ENCODE data around the gene STN1. TPM values are rescaled to one million over a fixed set of nuclear protein-coding genes. Genes with fewer than 3 reads are reported as not detected.

The STN1 gene
- total and polyA plus RNA-seq, 2 experiments from 2014 or later: 20.5 to 20.8 TPM

DNA sequence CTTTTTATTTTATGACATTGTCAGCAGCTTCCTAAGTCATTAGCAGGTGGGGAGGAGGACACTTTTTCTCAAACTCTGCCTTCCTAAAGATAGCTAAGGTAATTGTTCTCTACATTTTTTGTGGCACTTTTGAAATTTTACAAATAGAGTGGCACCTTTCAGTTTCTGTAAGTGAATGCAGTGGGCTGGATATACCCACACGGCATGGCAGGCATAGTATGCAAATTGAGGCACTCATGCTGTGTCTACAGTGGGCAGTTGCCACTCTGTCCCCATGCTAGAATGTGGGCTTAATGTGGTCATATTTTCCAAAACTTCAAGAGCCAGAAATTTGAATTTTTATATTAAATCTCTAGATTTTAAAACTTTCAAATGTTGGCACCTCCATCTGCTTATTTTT lies 49.8 kb downstream of the STN1 start:
- Histone ChIP-seq H3K9me3 (ENCODE audit: low read depth) (no peaks in the 10 kb centered on the region), H2AFZ (no peak overlapping the region), H3F3A (ENCODE audit: insufficient read depth) (peaks cover 24% of the 10 kb centered on the region), H3K36me3 (ENCODE audit: low read depth) (no peaks in the 10 kb centered on the region), H3K27me3 (replicated peaks; ENCODE audit: insufficient read depth) (no peaks in the 10 kb centered on the region), H3K27ac (no peak overlapping the region), H4K20me1 (ENCODE audit: insufficient read depth) (no peaks in the 10 kb centered on the region), H3K4me2 (ENCODE audit: unreplicated experiment) (no peak overlapping the region), H3K4me3 (no peak overlapping the region), H3K79me2 (ENCODE audit: insufficient read depth) (no peaks in the 10 kb centered on the region), H3K4me1 (ENCODE audit: insufficient read depth) (peaks cover 22% of the 10 kb centered on the region), H3K9me2 (ENCODE audit: insufficient read depth) (no peaks in the 10 kb centered on the region), H3K9ac (no peak overlapping the region)
- TF ChIP-seq EZH2phosphoT487 (IDR thresholded peaks at IDR 0.05; ENCODE audit: insufficient read depth, low read depth) (no peak), EZH2 (IDR thresholded peaks at IDR 0.05; ENCODE audit: insufficient read depth, poor library complexity, severe bottlenecking) (no peak)
- no peak for DNase-seq
- 92 to 100% methylated on average over 1 of the region's 1 CpG for WGBS, 2 experiments (ENCODE audit: low coverage in 1 of 2, low lambda C conversion rate in 2 of 2, missing lambda C conversion rate in 2 of 2)
- in situ Hi-C loops (cut with MboI): no loop called here

DNA sequence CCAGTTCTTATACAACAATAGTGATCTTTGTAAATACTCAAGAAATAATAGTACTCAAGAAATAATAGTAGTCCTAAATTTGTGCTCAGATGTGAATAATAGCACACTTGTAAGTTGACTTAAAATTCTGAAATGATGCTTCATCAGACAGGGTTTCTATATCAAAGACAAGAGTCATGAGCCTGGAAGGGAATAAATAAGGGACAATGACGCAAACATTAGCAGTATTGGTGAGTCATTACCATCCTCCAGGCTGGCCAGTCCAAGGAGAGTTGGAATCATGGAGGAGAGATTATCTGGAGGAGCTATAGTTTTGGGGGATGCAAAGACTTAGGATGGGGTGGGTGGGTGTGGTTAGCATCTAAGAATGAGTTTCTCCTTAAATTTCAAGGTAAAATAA lies 56.5 kb downstream of the STN1 start:
- in situ Hi-C loops (cut with MboI): loop anchor here (5.0 kb wide), 1 partner anchor 149 kb away; no protein-coding TSS in a partner anchor
- DNase-seq: peak; percentile 90
- H3K4me3 ChIP-seq: no peak overlapping the region

DNA sequence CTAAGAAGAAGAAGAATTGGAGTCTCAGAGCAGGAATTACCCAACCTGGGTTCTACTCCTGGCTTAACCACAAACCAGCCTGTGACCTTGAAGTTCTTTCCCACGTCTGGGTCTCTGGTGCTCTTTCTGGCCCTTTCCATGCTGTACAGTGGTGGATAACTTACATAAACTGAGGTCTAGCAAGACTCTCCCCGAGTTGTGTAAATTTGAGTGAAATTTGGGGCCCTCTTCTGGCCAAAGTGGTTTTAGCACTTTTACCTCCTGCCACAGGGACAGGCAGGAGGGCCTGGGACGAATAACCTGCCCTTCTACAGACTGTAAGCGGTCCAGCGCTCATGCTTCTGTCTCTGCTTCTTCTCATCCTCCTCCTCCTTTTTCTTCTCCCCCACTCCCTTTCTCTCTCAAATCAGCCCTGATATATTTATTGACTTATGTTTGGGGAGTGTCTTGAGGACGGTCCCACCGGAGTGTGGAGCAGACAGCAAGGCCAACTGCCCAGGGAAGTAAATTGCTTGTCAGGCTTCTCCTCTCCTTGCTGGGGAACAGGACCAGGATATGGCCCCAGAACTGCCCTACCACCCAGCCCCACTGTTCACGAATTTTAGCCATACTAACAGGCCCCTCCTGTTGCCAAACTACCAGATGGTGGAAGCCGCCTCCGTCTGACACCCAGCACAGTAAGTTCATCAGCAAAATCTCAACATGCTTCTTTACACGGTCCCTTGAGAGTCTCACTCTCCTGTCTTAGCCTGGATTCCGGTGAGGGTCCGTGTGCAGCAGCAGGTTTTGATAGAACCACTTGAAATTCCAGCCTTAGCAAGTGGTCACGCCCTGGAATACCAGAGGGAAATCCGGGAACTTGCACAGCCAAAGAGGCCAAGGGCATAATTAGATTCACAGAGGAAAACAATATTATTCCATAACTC lies 58.6 kb downstream of the STN1 start:
- no peaks in the 10 kb centered on the region for H3K36me3 ChIP-seq (ENCODE audit: low read depth)
- H3K27me3 ChIP-seq (replicated peaks; ENCODE audit: insufficient read depth): no peaks in the 10 kb centered on the region
- no peak overlapping the region for H3K9ac ChIP-seq
- 41 to 45% methylated on average over 15 of the region's 15 CpGs for WGBS, 2 experiments (ENCODE audit: low coverage in 1 of 2, low lambda C conversion rate in 2 of 2, missing lambda C conversion rate in 2 of 2)
- peaks cover 6% of the 10 kb centered on the region; the same call in 1 of the 2 replicates for H3K79me2 ChIP-seq (ENCODE audit: insufficient read depth)
- no peak overlapping the region for H3K27ac ChIP-seq
- in situ Hi-C loops (cut with MboI): loop anchor here (5.0 kb wide), 1 partner anchor 147 kb away; no protein-coding TSS in a partner anchor
- H3K4me2 ChIP-seq (ENCODE audit: unreplicated experiment): no peak overlapping the region
- peaks cover 6% of the 10 kb centered on the region; the same call in 1 of the 2 replicates for H3K4me1 ChIP-seq (ENCODE audit: insufficient read depth)
- no peaks in the 10 kb centered on the region for H3K9me3 ChIP-seq (ENCODE audit: low read depth)
- DNase-seq: peak; percentile 71
- no peaks in the 10 kb centered on the region for H3K9me2 ChIP-seq (ENCODE audit: insufficient read depth)
- peaks cover 4% of the 10 kb centered on the region; the same call in 1 of the 2 replicates for H3F3A ChIP-seq (ENCODE audit: insufficient read depth)
- no peak overlapping the region for H2AFZ ChIP-seq
- TF ChIP-seq EZH2phosphoT487 (IDR thresholded peaks at IDR 0.05; ENCODE audit: insufficient read depth, low read depth): no peak
- no peak for TF ChIP-seq EZH2 (IDR thresholded peaks at IDR 0.05; ENCODE audit: insufficient read depth, poor library complexity, severe bottlenecking)
- H3K4me3 ChIP-seq: no peak overlapping the region
- no peaks in the 10 kb centered on the region for H4K20me1 ChIP-seq (ENCODE audit: insufficient read depth)

More for the DNA sequence above, 56.5 kb downstream of the STN1 start:
- WGBS, 2 experiments (ENCODE audit: low coverage in 1 of 2, low lambda C conversion rate in 2 of 2, missing lambda C conversion rate in 2 of 2): 35 to 41% methylated on average over 1 of the region's 1 CpG
- Histone ChIP-seq H3K4me2 (ENCODE audit: unreplicated experiment) (no peak overlapping the region), H4K20me1 (ENCODE audit: insufficient read depth) (no peaks in the 10 kb centered on the region), H2AFZ (no peak overlapping the region), H3K9me2 (ENCODE audit: insufficient read depth) (no peaks in the 10 kb centered on the region), H3K4me1 (ENCODE audit: insufficient read depth) (peaks cover 5% of the 10 kb centered on the region; the same call in 1 of the 2 replicates), H3F3A (ENCODE audit: insufficient read depth) (peaks cover 4% of the 10 kb centered on the region; the same call in 1 of the 2 replicates), H3K27me3 (replicated peaks; ENCODE audit: insufficient read depth) (no peaks in the 10 kb centered on the region), H3K27ac (no peak overlapping the region), H3K79me2 (ENCODE audit: insufficient read depth) (no peaks in the 10 kb centered on the region), H3K9me3 (ENCODE audit: low read depth) (no peaks in the 10 kb centered on the region), H3K36me3 (ENCODE audit: low read depth) (no peaks in the 10 kb centered on the region), H3K9ac (no peak overlapping the region)
- TF ChIP-seq EZH2 (IDR thresholded peaks at IDR 0.05; ENCODE audit: insufficient read depth, poor library complexity, severe bottlenecking): no peak
- TF ChIP-seq EZH2phosphoT487 (IDR thresholded peaks at IDR 0.05; ENCODE audit: insufficient read depth, low read depth): no peak

DNA sequence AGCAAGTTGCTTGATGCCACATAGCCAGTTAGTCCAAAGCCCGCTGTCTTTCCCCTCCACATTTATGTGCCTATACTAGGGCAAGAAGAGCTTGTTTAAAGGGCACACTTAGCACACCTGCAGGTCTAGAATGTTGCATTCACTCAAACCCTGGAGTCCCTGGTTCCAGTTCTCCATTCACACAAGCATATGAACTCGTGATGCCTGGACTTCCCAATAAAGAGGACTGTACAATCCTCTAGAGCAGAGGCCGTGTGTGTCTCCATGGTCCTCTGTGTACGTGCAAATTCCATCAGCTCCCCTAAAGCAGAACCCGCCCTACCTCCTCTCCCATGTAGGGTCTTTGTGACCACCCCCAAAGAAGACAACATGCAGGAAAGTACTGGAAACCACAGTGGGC lies 59.6 kb downstream of the STN1 start:
- H3K9me2 ChIP-seq (ENCODE audit: insufficient read depth): no peaks in the 10 kb centered on the region
- no peak overlapping the region for H2AFZ ChIP-seq
- peaks cover 17% of the 10 kb centered on the region for H3K4me1 ChIP-seq (ENCODE audit: insufficient read depth)
- peaks cover 13% of the 10 kb centered on the region; the same call in 1 of the 2 replicates for H3F3A ChIP-seq (ENCODE audit: insufficient read depth)
- no peak for DNase-seq
- no peak overlapping the region for H3K9ac ChIP-seq
- H3K4me3 ChIP-seq: no peak overlapping the region
- H3K4me2 ChIP-seq (ENCODE audit: unreplicated experiment): no peak overlapping the region
- peaks cover 17% of the 10 kb centered on the region; the same call in 1 of the 2 replicates for H3K79me2 ChIP-seq (ENCODE audit: insufficient read depth)
- WGBS, 2 experiments (ENCODE audit: low coverage in 1 of 2, low lambda C conversion rate in 2 of 2, missing lambda C conversion rate in 2 of 2): 91 to 92% methylated on average over 5 of the region's 5 CpGs
- no peaks in the 10 kb centered on the region for H3K27me3 ChIP-seq (replicated peaks; ENCODE audit: insufficient read depth)
- no peak for TF ChIP-seq EZH2phosphoT487 (IDR thresholded peaks at IDR 0.05; ENCODE audit: insufficient read depth, low read depth)
- no peak for TF ChIP-seq EZH2 (IDR thresholded peaks at IDR 0.05; ENCODE audit: insufficient read depth, poor library complexity, severe bottlenecking)
- H3K36me3 ChIP-seq (ENCODE audit: low read depth): no peaks in the 10 kb centered on the region
- H4K20me1 ChIP-seq (ENCODE audit: insufficient read depth): no peaks in the 10 kb centered on the region
- in situ Hi-C loops (cut with MboI): no loop called here
- no peak overlapping the region for H3K27ac ChIP-seq
- no peaks in the 10 kb centered on the region for H3K9me3 ChIP-seq (ENCODE audit: low read depth)

All from GM23248 (cell line).